HepG2 (cell line): ENCODE measurements around the gene MOV10L1. TPM values are rescaled to one million over a fixed set of nuclear protein-coding genes. Genes with fewer than 3 reads are reported as not detected.

Experiments
- FOXA1 ChIP-seq, 2 experiments: fragments of 450-650 bp in 1 of 2; sonication (generic) in 1 of 2; formaldehyde crosslinking in 1 of 2; IDR thresholded peaks; 2 replicates each; pipeline versions ENCODE4 v1.4.0 to v1.6.1; 2016 to 2020; ENCODE audit warnings: missing genetic modification reagents in 1 of 2
- FOXA3 ChIP-seq: IDR thresholded peaks from 2 replicates; pipeline ENCODE4 v1.6.1; 2016; ENCODE audit warnings: missing genetic modification reagents, missing compliant biosample characterization
- GFI1 ChIP-seq: sonication (generic); formaldehyde crosslinking; IDR thresholded peaks from 2 replicates; pipeline ENCODE4 v1.5.0; 2020; ENCODE audit warnings: missing genetic modification reagents, mild to moderate bottlenecking, borderline replicate concordance
- ZNF160 ChIP-seq: sonication (generic); formaldehyde crosslinking; IDR thresholded peaks from 2 replicates; pipeline ENCODE4 v1.8.0; 2022; ENCODE audit warnings: mild to moderate bottlenecking, inconsistent platforms, missing genetic modification reagents
- ZNF468 ChIP-seq: sonication (generic); formaldehyde crosslinking; IDR thresholded peaks from 2 replicates; pipeline ENCODE4 v1.8.0; 2022; ENCODE audit warnings: mild to moderate bottlenecking, moderate library complexity, missing genetic modification reagents
- ZNF724P ChIP-seq: sonication (generic); formaldehyde crosslinking; IDR thresholded peaks from 2 replicates; pipeline ENCODE4 v1.8.0; 2022; ENCODE audit warnings: missing genetic modification reagents, borderline replicate concordance
- polyA plus RNA-seq, 8 experiments: library from polyadenylated mRNA; depleted of rRNA in 3 of 8; stranded (reverse) in 7 of 8; unstranded in 1 of 8; fragments of >200 nt; fragmentation: Illumina TruSeq in 4 of 8; extraction: Trizol in 4 of 8; gene quantifications; 2 replicates each; pipeline versions ENCODE4 v1.2.1 to v1.2.3, GENCODE V29; 2011 to 2016; ENCODE audit warnings: low read depth in 4 of 8, missing spikeins in 1 of 8, mixed read lengths in 1 of 8; ENCODE audit not compliant: insufficient read depth in 1 of 8
- total RNA-seq, 5 experiments: library from RNA; depleted of rRNA; stranded (reverse); fragments of >200 nt; fragmentation: Illumina TruSeq; extraction: Trizol; gene quantifications; 2 replicates each; pipeline ENCODE4 v1.2.3, GENCODE V29; 2016; ENCODE audit warnings: low read depth in 1 of 5
- TF ChIP-seq, protein P1 (sequence below): sonication (generic); formaldehyde crosslinking; IDR thresholded peaks from 2 replicates; pipeline ENCODE4 v1.5.1; 2020; ENCODE audit warnings: missing genetic modification reagents, mild to moderate bottlenecking, borderline replicate concordance
- TF ChIP-seq, protein P2 (sequence below): sonication (generic); formaldehyde crosslinking; IDR thresholded peaks from 2 replicates; pipeline ENCODE4 v1.5.0; 2020; ENCODE audit warnings: missing genetic modification reagents, mild to moderate bottlenecking, borderline replicate concordance
- TF ChIP-seq, protein P3 (sequence below): sonication (generic); formaldehyde crosslinking; IDR thresholded peaks from 2 replicates; pipeline ENCODE4 v1.5.0; 2020; ENCODE audit warnings: mild to moderate bottlenecking, missing genetic modification reagents

MOV10L1 gene
- total and polyA plus RNA-seq, 2 of the 13 experiments (the other 11 are each of a cell fraction or from before 2014, with no cell fraction given): 0.11 to 0.12 TPM

DNA sequence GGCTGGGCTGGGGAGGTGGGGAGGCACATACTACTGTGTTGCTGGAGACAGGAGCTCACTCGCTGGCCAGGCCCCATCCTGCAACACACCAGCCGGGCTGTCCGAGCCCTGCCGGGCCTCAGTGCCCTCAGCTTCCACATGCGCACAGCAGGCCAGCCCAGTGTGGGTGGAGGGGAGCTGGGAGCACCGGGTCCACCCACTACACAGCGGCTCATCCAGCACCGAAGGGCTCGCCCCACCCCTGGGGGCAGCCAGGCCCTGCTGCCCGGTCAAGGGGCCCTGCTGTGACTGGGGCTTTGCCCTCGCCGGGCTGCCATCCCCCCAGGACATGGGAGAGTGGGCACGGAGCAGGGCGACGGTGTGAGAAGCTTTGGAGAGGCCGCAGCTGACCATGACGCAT, 41.0 kb upstream of the MOV10L1 start (continued):
- TF ChIP-seq, protein P1, sequence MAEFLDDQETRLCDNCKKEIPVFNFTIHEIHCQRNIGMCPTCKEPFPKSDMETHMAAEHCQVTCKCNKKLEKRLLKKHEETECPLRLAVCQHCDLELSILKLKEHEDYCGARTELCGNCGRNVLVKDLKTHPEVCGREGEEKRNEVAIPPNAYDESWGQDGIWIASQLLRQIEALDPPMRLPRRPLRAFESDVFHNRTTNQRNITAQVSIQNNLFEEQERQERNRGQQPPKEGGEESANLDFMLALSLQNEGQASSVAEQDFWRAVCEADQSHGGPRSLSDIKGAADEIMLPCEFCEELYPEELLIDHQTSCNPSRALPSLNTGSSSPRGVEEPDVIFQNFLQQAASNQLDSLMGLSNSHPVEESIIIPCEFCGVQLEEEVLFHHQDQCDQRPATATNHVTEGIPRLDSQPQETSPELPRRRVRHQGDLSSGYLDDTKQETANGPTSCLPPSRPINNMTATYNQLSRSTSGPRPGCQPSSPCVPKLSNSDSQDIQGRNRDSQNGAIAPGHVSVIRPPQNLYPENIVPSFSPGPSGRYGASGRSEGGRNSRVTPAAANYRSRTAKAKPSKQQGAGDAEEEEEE (CRISPR knock-in tag): no peak
- TF ChIP-seq ZNF160 (CRISPR knock-in tag) (no peak), FOXA3 (CRISPR knock-in tag) (no peak), FOXA1 (IDR thresholded peaks at IDR 0.05) (no peak), FOXA1 (CRISPR knock-in tag; IDR thresholded peaks at IDR 0.05) (no peak), ZNF724P (CRISPR knock-in tag) (no peak), ZNF468 (no peak), GFI1 (CRISPR knock-in tag) (no peak)
- TF ChIP-seq, protein P2, sequence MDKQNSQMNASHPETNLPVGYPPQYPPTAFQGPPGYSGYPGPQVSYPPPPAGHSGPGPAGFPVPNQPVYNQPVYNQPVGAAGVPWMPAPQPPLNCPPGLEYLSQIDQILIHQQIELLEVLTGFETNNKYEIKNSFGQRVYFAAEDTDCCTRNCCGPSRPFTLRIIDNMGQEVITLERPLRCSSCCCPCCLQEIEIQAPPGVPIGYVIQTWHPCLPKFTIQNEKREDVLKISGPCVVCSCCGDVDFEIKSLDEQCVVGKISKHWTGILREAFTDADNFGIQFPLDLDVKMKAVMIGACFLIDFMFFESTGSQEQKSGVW (CRISPR knock-in tag): no peak
- TF ChIP-seq, protein P3, sequence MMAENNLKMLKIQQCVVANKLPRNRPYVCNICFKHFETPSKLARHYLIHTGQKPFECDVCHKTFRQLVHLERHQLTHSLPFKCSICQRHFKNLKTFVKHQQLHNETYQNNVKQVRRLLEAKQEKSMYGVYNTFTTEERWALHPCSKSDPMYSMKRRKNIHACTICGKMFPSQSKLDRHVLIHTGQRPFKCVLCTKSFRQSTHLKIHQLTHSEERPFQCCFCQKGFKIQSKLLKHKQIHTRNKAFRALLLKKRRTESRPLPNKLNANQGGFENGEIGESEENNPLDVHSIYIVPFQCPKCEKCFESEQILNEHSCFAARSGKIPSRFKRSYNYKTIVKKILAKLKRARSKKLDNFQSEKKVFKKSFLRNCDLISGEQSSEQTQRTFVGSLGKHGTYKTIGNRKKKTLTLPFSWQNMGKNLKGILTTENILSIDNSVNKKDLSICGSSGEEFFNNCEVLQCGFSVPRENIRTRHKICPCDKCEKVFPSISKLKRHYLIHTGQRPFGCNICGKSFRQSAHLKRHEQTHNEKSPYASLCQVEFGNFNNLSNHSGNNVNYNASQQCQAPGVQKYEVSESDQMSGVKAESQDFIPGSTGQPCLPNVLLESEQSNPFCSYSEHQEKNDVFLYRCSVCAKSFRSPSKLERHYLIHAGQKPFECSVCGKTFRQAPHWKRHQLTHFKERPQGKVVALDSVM (CRISPR knock-in tag): no peak
- TF ChIP-seq, all 625 proteins: peak for 0
